ENCODE data around the gene CSKMT.

Gene CSKMT

GRCh38 chr11:62712861-62713260 is 47.7 kb downstream of the CSKMT start:
- Histone ChIP-seq H3K9ac (ENCODE audit: low read depth, low read length) (no peak overlapping the region), H3K27me3 (ENCODE audit: control insufficient read depth, insufficient read depth, low read length) (no peaks in the 10 kb centered on the region), H3K36me3 (ENCODE audit: control insufficient read depth, insufficient read depth, low read length) (peaks cover 38% of the 10 kb centered on the region), H3K4me3 (ENCODE audit: low read depth, low read length) (no peak overlapping the region), H3K4me1 (ENCODE audit: control insufficient read depth, insufficient read depth, low read length) (peaks cover 8% of the 10 kb centered on the region), H3K9me3 (ENCODE audit: control insufficient read depth, insufficient read depth, low read length) (no peaks in the 10 kb centered on the region)

GRCh38 chr11:62713343-62713742 is 48.2 kb downstream of the CSKMT start:
- peaks cover 5% of the 10 kb centered on the region for H3K4me1 ChIP-seq (ENCODE audit: control insufficient read depth, insufficient read depth, low read length)
- H3K4me3 ChIP-seq (ENCODE audit: low read depth, low read length): no peak overlapping the region
- H3K9ac ChIP-seq (ENCODE audit: low read depth, low read length): no peak overlapping the region
- peaks cover 43% of the 10 kb centered on the region for H3K36me3 ChIP-seq (ENCODE audit: control insufficient read depth, insufficient read depth, low read length)
- no peaks in the 10 kb centered on the region for H3K27me3 ChIP-seq (ENCODE audit: control insufficient read depth, insufficient read depth, low read length)
- no peaks in the 10 kb centered on the region for H3K9me3 ChIP-seq (ENCODE audit: control insufficient read depth, insufficient read depth, low read length)

GRCh38 chr11:62715150-62716130 is 50.3 kb downstream of the CSKMT start:
- Histone ChIP-seq H3K27me3 (ENCODE audit: control insufficient read depth, insufficient read depth, low read length) (no peaks in the 10 kb centered on the region), H3K36me3 (ENCODE audit: control insufficient read depth, insufficient read depth, low read length) (peaks cover 61% of the 10 kb centered on the region), H3K9ac (ENCODE audit: low read depth, low read length) (no peak overlapping the region), H3K4me1 (ENCODE audit: control insufficient read depth, insufficient read depth, low read length) (no peaks in the 10 kb centered on the region), H3K9me3 (ENCODE audit: control insufficient read depth, insufficient read depth, low read length) (no peaks in the 10 kb centered on the region), H3K4me3 (ENCODE audit: low read depth, low read length) (no peak overlapping the region)

- Histone ChIP-seq H3K4me3 (ENCODE audit: low read depth, low read length) (no peak overlapping the region), H3K36me3 (ENCODE audit: control insufficient read depth, insufficient read depth, low read length) (peaks cover 68% of the 10 kb centered on the region)
Measured at GRCh38 chr11:62716206-62716605, 51.1 kb downstream of the CSKMT start.

GRCh38 chr11:62716816-62717215 is 51.7 kb downstream of the CSKMT start:
- H3K9ac ChIP-seq (ENCODE audit: low read depth, low read length): no peak overlapping the region
- H3K4me1 ChIP-seq (ENCODE audit: control insufficient read depth, insufficient read depth, low read length): no peaks in the 10 kb centered on the region
- peaks cover 70% of the 10 kb centered on the region for H3K36me3 ChIP-seq (ENCODE audit: control insufficient read depth, insufficient read depth, low read length)
- H3K9me3 ChIP-seq (ENCODE audit: control insufficient read depth, insufficient read depth, low read length): no peaks in the 10 kb centered on the region
- no peak overlapping the region for H3K4me3 ChIP-seq (ENCODE audit: low read depth, low read length)
- H3K27me3 ChIP-seq (ENCODE audit: control insufficient read depth, insufficient read depth, low read length): no peaks in the 10 kb centered on the region

More at GRCh38 chr11:62716206-62716605, 51.1 kb downstream of the CSKMT start:
- Histone ChIP-seq H3K27me3 (ENCODE audit: control insufficient read depth, insufficient read depth, low read length) (no peaks in the 10 kb centered on the region), H3K4me1 (ENCODE audit: control insufficient read depth, insufficient read depth, low read length) (no peaks in the 10 kb centered on the region), H3K9ac (ENCODE audit: low read depth, low read length) (no peak overlapping the region), H3K9me3 (ENCODE audit: control insufficient read depth, insufficient read depth, low read length) (no peaks in the 10 kb centered on the region)

Measured in iPS-15b (cell line).